ENCODE data around the gene IL17RD.

Gene IL17RD

DNA sequence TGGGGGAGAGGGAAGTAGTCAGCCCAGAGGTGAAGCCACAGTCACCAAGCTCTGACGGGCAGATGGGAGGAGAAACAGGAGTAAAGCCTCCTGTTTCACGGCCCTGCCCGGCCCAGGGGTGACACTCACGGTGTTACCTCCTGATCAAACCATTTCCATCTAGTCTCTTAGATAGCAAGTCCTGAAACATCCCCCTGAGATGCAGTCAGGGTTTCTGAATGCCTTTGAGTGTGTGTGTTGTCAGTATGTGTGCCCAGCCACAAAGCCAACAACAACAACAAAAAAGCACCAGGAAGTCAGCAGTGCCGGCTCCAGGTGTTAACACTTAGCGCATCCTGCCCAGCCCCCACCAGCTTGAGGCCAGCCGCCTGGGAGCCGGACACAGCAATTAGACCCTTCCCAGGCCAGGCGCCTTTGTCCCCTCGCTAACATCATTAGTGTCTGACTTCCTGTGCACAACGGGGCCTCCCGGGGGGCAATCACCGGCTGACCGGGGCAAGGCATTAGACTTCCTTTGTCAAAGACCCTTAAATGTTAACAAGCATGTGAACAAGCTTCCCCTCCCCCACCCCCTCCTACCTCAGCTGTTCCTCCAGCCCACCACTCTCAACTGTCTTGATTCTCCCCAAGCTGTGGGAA lies 34.5 kb downstream of the IL17RD start:
- DNase-seq, result no peak

DNA sequence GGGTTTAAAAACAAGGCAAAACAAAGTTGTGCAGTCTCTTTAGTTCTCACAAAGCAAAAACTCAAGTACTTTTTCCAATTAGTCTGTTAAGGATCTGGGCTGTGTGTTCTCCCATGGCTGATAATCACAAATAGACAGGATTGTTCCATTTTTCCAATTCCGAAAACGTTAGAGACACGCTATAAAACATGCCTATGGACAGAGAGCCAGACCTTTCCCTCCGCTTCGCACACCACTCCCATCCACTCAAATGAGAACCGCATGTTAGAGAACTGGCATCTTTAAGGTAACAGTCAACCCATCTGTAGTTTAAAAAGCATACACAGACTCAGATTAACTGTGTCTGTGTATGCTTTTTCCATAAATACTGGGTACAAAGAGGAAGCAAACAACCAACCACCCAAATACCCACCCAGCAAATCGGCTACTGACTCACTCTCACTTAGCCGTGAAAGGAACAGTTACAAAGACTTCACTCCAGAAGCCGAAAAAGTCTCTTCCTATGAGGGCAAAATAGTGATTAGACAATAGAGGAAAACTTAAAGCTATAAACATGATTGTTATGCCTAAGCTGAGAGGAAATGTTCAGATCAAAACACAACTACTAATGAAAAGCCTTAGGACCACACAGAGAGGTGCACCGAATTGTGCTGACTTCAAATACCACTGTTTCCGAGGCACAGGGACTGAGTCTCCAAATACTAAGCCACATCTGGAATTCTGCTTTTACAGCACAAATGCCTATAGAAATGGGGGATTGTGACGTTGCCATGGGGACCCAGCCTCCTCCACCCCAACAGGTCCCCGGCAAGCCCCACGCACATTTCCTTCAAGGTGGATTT lies 36.1 kb downstream of the IL17RD start:
- no peak for DNase-seq

DNA sequence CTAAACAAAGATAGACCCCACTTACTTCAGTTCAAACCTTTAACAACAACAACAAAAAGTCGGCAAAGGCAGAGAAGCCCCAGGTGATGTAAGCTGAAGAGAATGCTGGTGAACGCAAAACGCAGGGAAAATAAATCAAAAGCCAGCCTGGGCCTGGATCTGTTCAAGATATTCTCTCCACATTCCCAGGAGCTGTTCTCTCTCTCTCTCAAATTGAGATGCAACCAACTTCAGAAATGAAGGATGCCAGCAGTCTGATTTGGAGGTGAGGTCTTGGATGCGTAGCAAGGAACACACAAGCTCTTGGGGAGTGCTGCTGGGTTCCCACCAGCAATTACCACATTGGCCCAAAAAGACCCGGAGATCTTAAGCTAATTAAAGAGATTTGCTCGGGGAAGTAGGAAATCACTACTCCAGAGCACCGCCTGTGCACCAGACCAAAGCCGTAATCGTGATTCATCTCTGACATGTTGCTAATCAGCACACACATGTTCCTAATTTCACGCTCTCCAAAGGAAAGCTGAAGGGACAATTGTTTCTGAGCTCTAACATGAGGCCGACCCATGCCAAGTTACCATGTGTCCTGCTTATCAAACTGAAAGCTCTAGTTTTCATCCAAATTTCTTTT lies 37.1 kb downstream of the IL17RD start:
- DNase-seq, result no peak

DNA sequence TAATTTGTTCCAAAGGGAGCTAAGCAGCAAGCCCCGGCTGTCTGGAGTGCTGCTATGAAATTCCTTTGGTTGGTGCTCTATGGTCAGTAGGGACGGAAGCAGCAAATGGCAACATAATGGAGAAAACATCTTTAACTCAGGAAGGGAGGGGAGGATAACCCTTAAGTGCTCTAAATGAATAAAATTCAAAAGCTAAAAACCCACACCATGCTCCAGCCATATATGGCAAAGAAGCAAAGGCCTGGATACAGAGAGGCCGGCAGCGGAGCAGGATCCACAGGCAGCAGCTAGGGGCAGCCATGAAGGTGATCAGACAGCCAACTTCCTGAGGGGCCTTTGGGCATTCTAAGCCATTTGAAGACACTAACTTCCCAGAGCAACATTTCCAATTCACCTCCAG lies 38.9 kb downstream of the IL17RD start:
- DNase-seq, result no peak

DNA sequence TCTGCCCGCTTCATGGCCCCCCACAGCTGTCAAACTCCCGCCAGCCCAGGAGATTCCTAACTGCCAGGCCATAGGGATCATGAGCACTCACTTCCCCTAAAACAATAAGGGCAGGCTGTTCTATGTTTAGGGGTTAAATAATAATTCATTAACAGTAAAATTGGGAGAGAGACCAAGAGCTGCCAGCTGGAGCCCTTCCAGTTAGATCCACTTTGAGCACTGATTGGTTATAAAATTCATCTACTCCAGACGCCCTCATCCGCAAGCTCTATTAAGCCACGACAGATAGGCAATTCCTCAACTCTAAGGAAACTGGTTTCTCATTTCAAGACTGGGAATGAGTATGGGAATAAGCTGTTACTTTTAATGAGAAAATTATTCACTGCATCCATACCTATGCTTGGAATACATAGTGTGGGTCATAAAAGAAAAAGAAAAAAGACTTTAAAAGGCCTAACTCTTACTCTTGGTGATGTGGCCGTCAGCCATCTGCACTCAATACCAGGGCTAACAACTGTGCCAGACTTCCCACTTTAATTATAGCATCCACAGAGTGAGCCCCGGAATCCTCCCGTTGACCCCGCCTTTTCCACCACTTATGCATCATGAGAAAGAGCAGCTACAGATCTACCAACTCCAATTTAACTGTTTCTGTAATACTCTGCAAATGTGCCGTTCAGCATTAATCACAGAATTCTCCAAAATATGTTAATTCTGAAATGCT lies 44.5 kb downstream of the IL17RD start:
- DNase-seq, result no peak

DNA sequence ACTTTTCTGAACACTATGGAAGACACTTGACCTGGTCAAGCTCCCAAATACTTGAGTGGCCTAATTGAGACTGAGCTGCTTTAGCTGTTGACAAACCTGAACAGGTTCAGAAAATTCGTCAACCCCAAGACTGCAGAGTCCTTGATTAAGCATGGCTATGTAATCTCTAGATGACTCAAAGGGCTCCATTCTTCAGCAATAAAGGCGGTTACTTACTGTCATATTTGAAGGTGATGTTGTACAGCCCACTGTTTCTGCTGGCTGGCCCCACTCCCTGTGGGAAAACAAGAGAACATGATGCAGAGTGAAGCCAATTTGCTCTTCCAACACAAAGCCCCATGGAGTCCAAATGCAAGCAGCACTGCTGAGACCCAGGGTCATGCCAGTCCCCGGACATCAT lies 45.1 kb downstream of the IL17RD start:
- DNase-seq, result no peak

DNA sequence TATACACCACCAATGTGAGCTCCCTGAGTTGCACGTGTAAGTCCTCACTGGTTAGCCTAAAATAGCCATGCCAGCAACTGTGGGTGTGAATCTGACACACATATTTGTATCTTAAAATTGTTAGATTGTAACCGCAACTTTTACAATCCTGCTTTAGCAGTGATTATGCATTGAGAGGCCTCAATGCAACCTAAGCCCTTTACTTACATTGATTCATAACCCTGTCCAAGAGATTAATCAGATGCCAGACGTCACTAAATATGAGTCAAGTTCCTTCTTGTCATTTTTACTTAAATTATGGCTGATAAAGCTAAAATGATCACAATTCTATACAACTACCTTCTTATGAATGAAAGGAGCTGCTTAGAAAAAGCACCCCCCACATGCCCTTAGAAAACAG lies 46.9 kb downstream of the IL17RD start:
- DNase-seq, result no peak

GRCh38 chr3:57116501-57116900 lies 48.7 kb downstream of the IL17RD start:
- no peak for DNase-seq

GRCh38 chr3:57112206-57112605 lies 52.9 kb downstream of the IL17RD start:
- no peak for DNase-seq

DNA sequence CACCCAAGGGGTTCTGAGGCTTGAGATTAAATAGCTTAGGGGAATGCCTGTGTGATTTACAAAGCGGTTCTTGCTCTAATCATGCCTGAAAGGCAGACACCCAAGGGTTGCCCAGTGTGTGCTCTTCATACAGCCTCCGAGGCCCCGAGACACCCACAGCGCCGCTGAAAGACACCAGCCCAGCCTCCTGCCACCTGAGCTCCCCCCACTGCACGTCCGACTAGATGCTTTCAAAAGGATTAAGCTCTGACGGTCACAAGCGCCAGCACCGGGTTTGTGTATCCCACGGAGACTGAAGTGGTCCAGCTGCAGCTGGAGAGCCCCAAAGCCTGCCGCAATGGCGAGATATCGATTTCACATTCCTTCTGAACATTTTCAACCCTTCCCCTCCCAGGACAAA lies 54.4 kb downstream of the IL17RD start:
- DNase-seq, result no peak

DNA sequence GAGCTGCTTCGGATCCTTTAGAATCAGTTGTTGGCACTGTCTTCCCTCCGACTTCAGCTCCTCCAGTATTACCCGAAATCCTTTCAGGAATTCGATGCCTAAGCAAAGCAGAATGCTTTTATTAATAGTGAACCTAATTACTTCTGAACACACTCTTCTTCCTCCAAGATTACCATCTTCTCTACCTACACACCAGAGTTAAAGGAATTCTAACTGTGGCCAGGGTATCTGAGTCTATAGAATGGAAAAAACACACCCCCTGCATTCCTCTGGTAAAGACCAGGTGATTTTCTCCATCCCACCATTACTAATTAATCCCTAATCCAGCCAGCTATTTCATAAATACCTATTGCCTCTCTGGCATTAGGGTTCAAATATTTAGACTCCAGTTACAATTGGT lies 54.9 kb downstream of the IL17RD start:
- no peak for DNase-seq

DNA sequence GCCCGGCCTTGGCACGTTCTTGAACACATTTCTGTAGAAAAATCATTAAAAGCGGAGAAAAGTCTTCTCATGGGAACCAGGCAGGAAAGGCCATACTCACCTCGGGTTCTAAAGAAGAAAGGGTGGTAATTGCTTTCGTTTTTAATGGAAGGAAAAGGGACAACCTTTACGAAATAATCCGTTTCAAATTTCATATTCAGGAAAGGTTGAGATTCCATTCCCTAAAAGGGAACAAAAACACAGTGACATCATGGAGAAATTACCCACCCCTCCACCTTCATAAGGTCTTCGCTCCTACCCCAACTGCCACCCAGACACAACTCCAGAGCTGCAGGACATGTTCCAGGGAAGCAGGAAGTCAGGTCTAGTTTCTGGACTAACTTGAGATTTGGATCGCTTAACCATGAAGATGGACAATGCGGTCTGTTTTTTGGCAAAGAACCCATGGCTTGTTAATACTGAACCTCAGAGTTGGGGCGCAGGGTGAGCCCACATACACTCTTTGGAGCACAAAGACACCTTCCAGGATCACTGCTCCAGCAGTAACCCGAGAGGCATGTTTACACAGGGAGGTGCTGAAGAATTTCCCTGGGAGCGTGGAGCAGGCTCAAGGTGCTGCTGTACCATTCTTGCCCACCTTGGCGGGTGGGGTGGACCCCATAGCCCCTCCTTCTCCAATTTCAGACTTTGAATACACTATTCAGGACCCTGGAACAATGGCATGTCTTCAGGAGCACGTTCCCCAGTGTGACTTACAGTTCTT lies 55.5 kb downstream of the IL17RD start:
- DNase-seq, result no peak

DNA sequence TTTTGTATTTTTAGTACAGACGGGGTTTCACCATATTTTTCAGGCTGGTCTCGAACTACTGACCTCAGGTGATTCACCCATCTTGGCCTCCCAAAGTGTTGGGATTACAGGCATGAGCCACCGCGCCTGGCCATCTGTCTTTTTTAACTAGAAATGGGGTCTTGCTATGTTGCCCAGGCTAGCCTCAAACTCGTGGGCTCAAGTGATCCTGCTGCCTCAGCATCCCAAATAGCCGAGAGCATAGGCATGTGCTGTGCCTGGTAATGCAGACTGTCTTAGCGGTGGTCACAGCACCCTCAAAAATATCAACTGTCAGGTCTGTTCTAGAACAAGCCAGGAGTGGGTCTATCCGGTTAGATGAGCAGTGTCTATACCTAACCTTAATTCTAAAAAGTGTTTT lies 56.5 kb downstream of the IL17RD start:
- no peak for DNase-seq

- DNase-seq, result no peak
Observed at GRCh38 chr3:57105585-57105984, 59.6 kb downstream of the IL17RD start.

GRCh38 chr3:57100046-57100695 lies 65.0 kb downstream of the IL17RD start:
- DNase-seq, result peak; percentile 20

- DNase-seq, result no peak
Observed at GRCh38 chr3:57098418-57099310, 66.5 kb downstream of the IL17RD start.

DNA sequence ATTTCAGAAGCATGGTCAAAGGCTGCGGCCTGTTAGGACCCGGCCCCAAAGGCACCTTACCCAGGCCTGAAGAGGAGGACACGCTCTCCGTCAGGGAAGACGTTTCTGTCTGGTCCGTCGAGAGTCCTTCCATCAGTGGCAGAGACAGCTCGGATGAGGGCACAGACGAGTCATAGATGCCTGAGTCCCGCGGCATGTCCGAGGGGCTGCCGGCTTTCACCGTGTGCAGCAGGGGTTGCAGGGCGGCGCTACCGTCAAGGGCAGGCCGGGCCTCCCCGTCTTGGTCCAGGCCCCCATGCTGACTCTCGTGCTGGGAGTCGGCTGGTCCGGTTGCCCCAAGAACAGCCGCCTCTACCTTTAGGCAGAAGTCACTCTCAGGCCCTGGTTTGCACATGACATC lies 67.6 kb downstream of the IL17RD start:
- no peak for DNase-seq

DNA sequence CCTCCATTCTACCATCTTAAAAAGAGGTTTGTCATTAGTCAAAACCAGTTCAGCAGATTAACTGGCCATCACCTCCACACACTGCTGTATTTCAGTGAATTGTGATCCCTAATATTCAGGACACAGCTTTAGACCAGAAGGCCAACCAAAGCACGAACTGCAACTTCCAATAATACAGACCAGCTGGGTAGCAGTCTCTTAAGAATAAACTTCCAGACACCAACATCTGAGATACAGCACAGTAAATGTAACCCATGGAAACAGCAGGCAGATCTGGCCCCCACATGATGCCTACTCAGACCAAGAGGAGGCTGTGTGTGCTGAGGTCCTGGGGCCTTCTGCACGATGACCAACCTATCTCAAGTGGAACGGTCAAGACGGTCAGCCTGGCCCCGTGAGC lies 69.8 kb downstream of the IL17RD start:
- DNase-seq, result no peak

GRCh38 chr3:57094575-57094974 lies 70.6 kb downstream of the IL17RD start:
- DNase-seq, result no peak

DNA sequence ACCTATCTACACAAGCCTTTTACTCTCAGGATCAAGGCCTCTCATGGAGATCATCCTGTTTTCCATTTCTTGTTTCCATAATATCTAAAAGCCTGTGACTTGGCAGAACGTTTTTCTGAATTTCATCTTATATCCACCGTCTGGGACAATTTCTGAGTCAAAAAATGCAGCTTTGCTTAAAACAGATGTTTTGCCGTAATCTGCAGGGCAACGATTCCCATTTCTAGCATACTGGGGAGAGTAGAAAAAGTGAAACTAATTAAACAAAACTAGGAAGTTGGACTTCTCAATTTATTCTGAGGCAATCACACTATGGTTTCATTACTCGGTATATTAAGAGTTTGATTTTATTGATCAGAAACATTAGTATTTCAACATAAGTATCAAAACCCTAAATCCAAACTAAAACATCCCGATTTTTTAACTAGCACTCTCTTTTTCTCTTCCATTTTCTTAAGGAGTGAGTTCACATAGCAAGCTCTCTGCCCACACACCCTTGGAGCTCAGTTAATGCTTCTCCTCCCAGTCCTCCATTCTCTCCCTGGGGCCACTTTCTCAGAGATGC lies 71.1 kb downstream of the IL17RD start:
- DNase-seq, result no peak

DNA sequence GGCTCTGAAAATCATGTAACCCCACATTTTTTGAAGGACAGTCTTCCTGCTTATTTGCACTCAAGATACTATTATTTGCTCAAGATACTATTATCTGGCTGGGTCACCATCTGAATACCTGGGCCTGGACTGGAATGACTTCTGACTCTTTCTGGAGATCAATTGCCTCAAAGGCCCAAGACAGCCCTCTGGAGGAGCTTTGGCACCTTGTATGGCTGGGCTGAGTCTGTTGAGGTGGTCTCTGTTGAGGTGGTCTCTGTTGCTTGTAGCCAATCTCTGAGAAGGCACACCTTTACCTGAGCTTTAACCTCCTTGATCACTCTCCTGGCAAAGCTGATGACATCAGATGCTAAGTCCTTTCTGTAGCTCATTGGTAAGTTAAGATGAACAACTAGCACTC lies 71.7 kb downstream of the IL17RD start:
- no peak for DNase-seq
